Right hindlimb (tissue), 1 donor: Measurements from ENCODE around the gene CD36.

Experiments
- DNase-seq: peaks from one replicate; pipeline ENCODE4 v3.0.0-alpha.2; 2018

The CD36 gene

DNA sequence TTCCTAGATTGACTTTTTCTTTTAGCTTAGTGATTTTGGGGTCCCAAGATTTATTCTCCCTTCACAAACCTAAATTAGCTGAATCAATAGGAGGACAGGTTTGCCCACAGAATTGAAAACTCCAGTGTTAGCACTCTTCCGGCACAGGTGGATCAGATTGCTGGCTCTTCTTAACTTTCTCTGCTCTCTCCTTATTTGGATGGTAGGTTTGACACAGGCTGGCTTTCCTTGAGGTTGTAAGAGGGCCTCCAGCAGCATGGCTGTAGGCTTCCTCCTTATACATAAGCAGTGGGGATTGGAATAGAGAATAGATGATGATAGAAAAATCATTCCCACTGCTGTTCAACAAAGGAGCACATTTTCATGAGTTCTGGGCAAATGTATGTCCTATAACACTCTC is 9.4 kb upstream of the CD36 start:
- DNase-seq, result no peak

- DNase-seq, result no peak
Observed at GRCh38 chr7:80630608-80631405, 7.6 kb upstream of the CD36 start.

DNA sequence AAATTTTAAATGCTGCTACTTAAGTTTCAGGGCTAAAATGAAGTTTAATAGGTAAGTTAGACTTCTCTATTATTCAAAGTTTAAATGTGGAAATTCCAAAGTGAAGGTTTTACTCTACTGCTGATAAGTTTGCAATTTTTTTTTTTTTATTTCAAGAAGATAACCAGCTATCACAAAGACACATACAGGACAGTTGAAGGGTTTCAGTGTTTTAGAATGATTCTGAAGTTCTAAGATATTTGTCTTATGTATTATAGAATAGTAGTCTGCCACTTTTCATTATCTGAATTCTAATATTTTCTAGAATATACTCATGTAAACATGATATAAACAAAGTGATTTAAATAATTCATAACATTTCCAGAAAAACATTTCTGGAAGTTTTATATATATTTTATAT is 7.0 kb upstream of the CD36 start:
- DNase-seq, result no peak

GRCh38 chr7:80632139-80632538 is 6.3 kb upstream of the CD36 start:
- no peak for DNase-seq

- no peak for DNase-seq
Observed at GRCh38 chr7:80632819-80633218, 5.6 kb upstream of the CD36 start.

DNA sequence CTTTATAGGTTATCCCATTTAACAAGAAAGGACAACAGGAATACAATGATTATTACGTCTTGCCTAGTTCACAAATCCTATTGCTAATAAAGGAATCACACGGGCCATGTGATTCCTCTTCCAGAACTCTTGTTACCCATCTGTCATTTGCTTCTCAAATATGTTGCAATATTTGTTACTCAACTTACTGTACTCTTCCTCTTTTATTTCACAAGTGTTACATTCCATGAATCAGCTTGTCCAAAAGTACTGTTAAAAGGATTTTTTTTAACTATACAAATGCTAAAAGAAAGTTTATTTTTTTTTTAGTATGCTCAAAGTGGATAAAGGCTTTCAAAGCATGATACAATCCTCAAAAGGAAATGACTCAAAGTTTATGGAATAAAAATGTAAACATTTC is 3.9 kb upstream of the CD36 start:
- DNase-seq, result no peak

DNA sequence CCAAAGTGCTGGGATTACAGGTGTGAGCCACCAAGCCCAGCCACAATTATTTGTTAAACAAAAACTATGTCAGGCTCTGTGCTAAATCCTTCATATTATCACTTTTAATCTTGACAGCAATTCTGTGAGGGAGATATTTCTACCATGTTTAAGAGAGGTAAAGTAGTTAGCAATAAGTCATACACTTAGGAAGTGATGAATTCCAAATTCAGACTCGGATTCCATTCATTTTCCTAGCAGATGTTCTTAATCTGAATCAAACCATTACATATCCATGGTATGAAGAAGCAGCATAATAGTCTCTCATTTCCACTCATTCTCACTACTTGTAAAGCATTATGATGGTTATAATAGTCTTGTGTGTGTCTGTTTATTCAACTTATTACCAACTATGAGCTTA is 2.9 kb upstream of the CD36 start:
- no peak for DNase-seq

- no peak for DNase-seq
Observed at GRCh38 chr7:80635998-80636397, 2.4 kb upstream of the CD36 start.

GRCh38 chr7:80636709-80637108 is 1.7 kb upstream of the CD36 start:
- no peak for DNase-seq

DNA sequence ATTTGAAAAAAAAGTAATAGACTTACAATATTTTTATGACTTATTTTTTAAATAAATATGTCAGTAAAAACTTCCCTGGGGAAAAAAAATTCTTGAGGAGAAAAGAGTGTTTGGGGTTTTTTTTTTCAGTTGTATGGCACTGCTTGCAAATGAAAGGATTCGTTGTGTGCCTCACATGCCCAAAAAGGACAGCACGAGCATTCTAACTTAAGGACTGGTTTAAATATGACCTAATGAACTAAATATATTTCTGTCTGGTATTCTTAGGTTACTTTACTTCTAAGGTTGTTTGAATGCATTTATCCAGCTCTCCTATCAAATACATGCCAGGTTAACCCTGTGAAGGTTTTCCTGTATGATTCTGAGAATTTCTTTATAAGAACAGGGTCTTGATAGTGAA is 988 bp upstream of the CD36 start:
- no peak for DNase-seq

DNA sequence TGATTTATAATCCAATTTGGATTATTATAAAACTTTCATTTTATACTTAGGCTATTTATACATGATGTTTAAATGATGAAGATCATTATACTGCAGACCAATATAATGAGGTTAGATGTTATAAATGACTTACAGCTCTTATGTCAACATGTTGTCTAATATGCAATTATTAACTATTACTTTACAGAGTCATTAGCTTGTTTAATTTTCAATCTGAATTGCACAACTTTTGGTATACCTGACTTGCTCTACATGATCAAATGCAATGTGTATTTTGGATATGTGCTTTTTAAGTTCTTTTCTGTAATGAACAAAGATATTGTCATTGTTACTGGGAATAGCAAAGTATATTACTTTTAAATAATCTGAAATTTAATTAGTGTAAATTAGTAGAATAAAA is 569 bp downstream of the CD36 start:
- DNase-seq, result no peak

DNA sequence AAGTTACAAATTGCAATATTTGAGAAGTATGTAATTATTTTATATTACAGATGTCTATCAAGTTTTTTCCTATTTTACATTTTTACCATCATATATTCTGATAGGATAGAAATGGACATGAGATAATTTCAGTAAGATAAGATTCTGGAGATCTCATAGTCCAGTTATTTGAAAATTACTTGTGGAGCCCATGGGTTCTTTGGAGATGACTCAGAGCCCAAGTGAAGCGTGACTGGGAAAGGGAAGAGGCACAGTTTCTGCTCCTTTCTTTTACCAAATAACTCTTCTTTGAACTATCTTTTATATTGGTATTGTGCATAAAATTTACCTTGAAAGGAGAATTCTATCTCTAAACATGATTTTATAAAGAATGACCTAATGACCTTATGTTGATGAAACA is 2.4 kb downstream of the CD36 start:
- no peak for DNase-seq

- no peak for DNase-seq
Observed at GRCh38 chr7:80641548-80641947, 3.1 kb downstream of the CD36 start.

DNA sequence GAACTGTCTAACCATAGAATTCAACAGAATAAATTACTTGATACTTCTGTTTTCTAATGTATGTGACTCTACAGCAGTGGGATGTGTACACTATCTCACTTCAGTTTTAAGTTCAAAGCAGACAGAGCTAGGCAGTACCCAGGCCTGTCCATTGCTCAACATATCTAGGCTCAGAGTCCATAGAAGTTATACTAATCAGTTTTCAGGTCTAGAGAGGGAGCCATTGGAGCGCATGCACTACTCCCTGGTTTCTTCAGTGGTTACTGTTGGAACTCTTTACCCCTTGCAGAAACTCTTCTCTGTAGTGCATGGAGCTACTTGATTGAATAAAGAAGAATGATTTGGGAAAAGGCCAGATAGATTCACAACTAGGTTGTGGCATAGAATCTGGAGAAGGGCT is 4.4 kb downstream of the CD36 start:
- DNase-seq, result no peak

DNA sequence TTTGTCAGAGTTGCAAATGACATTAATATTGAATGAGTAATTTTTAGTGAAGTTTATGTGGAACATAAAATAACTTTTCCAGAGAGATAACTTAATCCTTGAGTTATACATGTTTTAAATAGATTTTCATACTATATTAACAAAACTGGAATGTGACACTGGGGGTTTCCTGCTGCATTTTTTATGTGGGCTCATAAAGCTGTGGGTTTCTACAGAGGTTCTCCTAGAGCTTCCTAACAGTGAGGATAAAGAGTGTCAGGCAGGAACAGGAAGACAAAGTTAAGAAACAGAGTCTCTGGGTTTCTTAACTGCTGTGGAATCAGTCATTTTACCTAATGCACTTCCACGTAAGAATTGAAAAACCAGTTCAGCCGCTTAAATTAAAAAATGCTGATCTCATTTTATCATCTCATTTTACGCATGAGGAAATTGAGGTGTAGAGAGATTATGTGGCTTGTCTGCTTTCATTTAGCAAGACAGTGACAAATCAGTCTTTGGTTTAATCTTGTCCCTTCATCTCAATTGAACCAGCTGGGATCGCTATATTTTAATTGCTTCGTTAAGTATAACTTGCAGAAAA is 5.0 kb downstream of the CD36 start:
- DNase-seq, result no peak

DNA sequence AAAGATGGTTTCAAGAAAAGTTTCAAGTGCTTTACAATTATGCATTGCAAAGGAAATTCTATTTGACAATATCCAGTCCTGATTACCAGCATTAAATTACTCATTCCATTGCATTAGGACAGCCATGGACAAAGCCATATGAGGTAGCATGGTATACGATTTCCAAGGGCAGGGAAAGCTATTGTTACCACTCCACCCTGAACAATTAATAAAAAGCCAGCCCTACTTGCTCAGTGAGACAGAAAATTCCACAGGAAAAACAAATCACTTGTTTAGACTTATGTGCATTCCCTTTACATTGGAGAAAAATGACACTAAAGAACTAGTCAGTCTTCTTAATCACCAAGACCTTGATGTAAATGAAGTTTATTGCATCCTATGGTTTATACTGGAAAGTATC is 5.6 kb downstream of the CD36 start:
- no peak for DNase-seq

DNA sequence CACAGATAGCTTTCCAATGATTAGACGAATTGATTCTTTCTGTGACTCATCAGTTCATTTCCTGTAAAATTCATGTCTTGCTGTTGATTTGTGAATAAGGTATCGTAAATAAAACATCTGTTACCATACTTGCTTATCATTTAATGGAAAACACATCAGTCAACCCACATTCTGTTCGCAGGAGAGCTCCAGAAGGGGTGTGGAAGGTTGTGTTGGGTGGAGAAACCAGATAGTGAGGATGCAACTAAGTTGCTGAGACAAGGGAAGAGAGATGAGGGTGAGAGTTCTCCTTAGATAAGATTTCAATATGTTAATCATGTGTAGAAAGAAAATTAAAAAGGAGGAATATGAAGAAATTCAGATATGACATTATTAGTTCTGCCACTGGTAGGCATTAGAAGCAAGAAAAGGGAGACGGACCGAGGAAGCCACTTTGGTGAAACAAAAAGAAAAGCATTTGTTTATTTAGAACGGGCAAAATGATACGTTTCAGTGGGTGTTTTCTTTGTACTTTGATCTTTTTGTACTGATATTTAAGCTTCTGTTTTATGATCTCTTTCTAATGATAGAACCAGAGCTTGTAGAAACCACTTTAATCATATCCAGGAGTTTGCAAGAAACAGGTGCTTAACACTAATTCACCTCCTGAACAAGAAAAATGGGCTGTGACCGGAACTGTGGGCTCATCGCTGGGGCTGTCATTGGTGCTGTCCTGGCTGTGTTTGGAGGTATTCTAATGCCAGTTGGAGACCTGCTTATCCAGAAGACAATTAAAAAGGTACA is 7.8 kb downstream of the CD36 start:
- DNase-seq, result no peak

DNA sequence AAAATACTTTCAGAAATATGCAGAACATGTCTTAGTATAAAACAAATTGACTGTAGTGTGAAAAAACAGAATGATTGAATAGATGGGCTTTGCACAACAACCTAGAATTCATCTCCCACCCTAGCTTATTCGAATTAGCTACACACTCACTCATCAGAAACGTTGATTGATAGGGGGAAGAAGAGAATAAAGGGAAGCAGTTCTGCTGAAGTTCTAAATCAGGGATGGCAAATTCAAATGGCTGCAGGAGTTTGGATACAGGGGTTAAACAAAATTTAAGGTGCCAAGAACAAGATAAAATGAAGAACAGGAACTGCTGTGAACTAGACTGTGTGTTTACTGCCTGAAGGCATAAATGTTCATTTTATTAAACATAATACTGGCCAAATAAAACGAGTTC is 9.0 kb downstream of the CD36 start:
- DNase-seq, result no peak

DNA sequence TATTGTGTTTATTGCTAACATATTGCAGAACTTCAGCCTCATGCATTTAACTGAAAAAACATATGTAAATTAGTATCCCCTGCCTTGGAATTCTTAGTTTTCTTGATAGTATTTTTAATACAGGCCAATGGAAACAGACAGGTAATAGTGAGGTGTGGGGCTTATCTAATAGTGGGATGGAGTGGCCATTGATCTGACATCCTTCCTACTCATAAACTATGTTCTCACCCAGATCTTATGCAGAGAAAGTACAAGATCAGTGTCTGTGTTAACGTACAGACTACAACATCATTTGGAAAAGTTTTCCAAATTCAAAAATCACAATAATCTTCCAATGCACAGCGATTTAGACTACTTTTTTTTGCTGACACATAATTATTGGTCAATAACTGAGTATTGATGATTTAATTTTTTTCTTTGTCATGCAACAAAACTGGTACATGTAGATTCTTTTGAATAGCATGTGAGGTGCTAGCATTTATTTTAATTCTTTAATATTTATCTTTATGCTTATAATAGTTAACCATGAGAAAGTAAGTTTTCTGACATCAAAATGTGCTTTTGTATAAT is 9.7 kb downstream of the CD36 start:
- no peak for DNase-seq

- DNase-seq, result no peak
Observed at GRCh38 chr7:80649011-80649410, 10.6 kb downstream of the CD36 start.

- DNase-seq, result no peak
Observed at GRCh38 chr7:80650030-80650429, 11.6 kb downstream of the CD36 start.

GRCh38 chr7:80651471-80651870 is 13.0 kb downstream of the CD36 start:
- DNase-seq, result no peak

- no peak for DNase-seq
Observed at GRCh38 chr7:80653244-80653643, 14.8 kb downstream of the CD36 start.

DNA sequence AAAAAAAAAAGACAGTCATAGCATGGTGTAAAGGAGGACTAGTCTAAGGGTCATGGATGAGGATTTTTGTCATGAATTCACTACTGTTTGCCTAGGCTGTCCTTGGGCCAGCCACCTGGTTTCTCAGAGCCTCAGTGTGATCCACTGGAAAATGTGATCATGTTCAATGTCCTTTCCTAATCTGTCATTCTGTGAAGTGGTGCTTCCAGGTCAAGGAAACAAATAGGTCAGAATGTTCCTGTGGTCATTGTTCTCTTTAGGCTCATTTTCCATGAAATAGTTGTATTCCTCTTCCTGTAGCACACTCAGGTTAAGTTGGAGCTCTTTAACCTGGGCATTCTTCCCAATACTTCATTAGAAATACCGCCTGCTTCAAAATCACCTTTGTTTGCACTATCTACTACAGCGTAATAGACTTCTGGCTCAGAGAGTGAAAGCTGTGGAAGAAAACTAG is 16.5 kb downstream of the CD36 start:
- no peak for DNase-seq
